ENCODE results near the gene TUNAR.
A peak's percentile ranks its signal among the peaks of the same experiment; 100 is the strongest.
"Not testable (repeated sequence)": the region's sequence is repeated elsewhere in the genome, so short reads cannot be mapped to it uniquely, and the experiment has no call there.

Gene TUNAR

DNA sequence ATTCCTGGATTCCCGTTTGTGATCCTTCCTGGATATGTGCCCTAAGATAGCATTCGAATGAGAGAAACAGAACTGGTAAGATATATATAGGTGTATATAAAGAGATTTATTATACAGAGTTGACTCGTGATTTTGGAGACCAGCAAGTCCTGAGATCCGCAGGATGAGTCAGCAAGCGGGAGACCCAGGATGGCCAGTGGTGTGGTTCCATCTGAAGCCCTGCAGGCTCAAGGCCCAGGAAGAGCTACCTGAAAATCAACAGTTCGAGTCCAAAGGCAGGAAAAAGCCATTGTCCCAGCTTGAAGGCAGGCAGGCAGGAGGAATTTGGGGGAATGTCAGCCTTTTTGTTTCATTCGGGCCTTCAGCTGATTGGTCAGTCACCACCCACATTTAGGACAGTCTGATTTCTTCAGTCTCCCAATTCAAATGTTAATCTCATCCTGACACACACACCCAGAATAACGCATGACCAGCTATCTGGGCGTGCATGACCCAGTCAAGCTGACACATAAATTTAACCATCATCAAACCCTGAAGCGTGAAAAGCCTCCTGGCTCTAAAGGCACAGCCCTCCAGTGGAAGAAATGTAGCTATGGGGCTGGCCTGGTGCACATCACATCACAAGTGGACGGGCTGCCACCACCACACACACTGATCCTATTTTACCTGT, 44.3 kb downstream of the TUNAR start:
- DNase-seq = no peak

DNA sequence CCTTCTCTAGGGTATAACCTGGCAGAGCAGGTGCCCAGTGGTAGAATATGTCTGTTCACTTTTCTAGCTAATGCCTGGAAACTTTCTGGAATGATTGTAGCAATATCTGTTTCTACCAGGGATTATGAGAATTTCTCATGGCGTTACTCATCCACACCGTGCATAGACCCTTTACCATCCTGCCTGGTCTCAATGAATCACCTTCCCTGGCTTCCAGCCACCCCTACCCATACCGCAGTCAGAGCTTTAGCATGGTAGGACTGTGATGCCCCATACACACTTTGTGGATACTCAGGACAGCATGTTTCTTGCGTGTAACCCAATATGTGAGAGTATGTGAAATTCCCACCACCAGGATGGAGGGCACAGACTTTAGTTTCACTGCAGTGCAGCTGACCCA, 45.4 kb downstream of the TUNAR start:
- DNase-seq = no peak

DNA sequence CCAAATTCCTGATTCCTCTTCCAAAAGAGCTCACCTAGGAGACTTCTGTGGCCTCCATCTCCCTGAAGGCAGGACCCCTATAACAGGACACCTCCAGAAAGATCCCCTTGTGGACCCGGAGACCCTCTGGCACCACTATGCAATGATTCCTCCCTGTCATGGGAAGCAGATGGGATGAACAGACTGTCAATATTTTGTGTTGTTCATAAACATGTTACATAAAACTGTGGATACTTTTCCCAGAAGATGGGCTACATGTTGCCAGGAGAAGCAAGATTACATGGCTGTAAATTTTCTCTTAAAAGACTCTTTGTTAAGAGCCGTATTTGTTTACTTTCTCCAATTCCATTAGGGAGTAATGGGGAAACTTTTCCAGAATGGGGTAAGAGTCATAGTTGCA, 52.1 kb downstream of the TUNAR start:
- no peak for DNase-seq

DNA sequence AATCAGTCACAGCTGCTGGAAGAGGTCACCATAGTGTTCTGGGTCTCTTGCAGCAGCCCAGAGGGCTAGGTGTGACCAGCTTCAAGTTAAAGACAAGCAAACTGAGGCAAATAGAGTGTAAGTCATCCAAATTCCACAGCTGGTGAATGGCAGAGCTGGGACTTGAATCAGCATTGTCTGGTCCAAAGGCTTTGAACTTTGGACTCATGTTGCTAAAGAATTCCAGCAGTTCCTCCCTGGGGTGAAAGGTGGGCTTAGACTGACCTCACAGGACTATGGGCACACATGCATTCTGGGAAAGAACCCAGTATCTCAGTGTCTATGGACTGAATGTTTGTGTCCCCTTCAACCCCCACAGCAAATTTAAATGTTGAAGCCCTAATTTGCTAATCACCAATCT, 54.8 kb downstream of the TUNAR start:
- DNase-seq = no peak

DNA sequence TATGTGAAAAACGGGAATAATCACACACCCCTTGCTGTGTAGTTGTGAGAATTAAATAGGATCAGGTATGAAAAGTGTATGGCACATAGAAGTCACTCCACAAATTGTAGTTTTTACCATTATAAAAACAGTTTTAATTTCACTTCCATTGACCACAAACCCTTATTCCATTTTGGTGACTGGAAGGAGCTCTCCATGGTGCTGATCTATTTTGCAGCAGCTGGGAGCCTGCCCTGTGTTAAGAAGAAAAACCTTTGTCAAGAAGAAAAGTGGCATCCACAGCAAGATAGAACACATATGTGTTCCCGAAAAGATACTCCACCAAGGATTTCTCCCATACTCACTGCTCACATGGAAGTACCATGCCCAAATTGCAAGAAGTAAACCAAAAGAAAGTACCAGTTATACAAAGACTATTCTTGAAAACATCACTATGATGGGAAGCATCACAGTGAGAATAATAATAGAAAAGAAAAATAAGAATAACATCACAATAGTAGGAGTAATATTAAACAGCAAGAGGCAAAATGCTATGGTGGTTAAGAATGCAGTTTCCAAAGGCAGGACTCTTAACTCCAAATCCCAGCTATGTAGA, 58.7 kb downstream of the TUNAR start:
- DNase-seq = peak; percentile 28

DNA sequence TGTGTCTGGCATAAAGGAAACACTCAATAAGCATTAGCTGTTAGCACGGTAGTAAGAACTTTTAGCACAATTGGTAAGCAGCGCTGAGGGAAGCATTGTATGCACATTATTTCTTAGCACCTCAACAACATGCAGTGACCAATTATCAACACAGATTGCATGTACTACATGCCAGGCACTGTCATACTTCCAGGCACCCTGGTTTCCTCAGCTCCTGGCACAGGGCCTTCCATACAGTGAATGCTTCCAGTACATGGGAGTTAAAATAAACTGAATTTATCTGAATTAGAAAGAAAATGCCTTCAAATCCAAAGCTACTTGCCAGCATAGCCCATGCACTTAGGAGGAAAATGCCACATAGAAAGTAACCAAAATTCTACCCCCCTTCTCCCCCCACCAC, 59.4 kb downstream of the TUNAR start:
- DNase-seq = no peak

DNA sequence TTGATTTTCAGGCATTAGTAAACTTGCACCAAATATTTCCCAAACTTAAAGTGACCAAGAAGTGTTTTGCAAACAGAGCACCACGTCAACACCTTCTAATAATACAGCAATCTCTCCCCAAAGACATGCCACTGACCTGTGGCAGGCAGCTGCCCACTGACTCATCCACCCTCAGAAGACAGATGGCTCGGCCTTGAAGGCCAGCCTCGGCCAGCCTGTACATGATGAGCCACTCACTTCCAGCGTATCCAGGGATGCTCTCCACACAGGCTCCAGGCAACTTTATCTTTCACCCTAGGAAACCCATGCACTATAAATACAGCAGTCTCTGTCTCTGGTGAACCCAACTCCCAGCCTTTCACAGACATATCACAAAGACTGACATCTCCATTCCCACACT, 62.7 kb downstream of the TUNAR start:
- DNase-seq = no peak

DNA sequence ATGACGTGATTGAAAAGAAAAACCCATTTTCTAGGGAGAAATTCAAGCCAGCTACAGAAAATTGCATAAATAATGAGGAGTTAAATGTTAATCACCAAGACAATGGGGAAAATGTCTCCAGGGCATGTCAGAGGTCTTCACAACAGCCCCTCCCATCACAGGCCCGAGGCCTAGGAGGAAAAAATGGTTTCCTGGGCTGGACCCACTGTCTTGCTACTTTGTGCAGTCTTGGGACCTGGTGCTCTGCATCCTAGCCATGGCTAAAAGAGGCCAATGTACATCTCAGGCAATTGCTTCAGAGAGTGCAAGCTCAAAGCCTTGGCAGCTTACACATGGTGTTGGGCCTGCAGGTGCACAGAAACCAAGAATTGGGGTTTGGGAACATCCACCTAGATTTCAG, 65.3 kb downstream of the TUNAR start:
- DNase-seq = no peak

DNA sequence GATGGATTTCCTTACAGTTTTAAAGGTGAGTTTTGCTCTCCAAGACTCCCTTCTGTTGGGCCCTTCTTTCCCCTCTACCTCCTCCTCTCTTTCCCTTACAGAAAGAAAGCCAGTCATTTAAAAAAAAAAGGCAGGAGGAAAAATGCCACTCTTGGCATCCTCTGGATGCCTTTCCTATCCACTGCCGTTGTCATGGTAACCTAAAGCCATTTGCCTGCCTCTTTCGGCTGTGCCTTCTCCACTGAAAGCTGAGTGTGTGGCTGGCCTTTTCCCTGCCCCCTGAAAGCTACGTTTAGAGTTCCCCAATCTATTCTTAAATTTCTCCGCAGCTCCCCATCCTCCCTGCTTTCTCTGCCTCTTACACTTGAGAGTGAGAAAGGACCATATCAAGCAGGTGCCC, 67.1 kb downstream of the TUNAR start:
- DNase-seq = no peak

DNA sequence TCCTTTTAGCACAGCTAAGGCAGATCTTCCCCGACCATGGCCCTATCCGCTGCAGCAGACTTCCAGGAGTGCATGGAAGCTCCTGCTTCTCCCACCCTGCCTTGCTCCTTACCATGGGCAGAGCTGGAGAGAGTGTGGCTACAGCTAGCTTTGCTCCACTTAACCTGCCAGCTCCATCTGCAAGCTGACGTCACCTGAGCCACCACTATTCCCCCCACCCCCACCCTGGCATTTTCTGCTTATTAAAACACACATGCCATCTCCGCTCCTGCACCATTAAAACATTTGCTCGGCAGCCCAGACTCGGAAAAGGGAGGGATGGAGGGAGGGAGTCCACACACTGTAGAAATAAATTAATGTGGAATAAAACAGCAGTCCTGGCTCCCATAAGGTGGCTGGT, 67.8 kb downstream of the TUNAR start:
- DNase-seq = no peak

DNA sequence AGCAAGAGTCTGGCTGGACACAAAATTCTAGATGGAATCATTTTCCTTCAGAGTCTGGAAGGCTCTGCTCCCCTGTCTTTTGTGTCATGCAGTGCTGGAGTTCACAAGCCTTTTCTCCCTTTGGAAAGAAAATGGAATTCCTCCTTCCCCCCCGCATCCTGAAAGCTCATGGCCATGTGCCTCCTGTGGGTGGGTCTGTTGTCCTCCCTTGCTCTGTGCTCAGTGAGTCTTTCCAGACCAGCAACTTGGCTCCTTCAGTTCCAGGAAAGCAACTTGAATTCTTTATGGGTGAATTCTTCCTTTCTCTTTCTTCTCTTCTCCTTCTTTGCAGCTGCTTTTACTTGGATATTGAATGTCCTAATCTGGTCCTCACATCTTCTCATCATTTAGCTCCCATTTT, 70.2 kb downstream of the TUNAR start:
- no peak for DNase-seq

DNA sequence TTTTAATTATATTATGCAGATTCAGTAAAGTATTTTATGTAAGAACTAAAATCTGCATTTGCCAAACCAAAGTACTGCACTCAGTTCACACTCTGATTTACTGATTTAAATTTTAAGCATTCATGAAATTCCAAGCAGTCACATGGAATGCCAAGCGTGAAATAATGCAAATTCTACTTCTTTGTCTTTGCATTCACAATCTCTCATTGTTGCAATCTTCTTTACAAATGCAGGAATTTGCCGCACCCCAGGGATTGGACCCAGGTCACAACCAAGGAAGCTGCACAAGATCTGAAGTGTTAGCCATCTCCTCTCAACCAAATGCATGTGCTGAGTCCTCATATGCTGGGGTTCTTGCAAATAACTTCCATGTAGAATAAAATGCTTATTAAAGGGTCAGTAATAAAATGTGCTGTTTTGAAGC, 71.9 kb downstream of the TUNAR start:
- DNase-seq = no peak

DNA sequence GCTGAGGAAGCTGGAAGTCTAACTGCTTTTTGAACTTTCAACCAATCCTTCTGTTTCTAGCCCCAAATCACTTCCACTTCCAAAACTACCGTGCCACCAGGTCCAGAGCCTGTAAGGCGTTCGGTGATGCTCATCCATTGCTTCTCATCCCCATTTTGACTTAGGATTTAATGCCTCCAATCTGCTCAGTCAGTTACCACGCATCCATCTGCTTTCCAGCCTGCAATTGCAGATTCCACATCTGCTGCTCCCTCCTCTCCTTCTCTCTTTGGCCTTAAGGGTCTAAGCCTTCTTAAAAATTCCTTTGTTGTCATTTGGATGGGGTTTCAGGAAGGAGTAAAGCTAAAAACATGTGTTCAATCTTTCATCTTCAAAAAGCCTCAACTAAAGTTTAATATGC, 74.7 kb downstream of the TUNAR start:
- DNase-seq = no peak

DNA sequence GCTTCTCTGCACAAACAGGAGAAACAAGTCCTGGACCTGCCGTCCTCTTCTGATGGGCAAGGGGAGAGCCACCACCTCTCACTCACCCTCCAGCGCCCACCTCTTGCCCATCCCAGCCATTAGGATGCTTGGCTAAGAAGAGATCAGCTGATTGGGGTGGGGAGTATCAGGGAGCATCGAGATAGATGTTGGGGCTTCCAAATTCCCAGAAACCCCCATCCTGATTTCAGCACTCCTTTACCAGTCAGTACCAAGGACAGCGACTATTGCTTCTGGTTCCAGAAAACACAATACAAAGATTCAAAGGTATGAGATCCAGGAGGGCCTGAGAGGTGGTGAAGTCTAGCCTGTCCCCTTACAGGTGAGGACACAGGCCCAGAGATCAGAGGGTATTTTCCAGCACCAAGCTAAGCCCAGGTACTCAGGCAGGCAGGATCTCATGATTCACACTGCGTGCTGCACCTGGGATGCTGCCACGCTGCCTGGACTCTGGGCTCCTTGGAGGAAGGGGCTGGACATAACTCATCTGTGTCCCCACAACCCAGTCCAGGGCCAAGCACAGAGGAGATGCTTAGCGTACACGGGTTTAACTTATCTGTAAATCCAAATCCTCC, 76.6 kb downstream of the TUNAR start:
- DNase-seq = peak; percentile 3

DNA sequence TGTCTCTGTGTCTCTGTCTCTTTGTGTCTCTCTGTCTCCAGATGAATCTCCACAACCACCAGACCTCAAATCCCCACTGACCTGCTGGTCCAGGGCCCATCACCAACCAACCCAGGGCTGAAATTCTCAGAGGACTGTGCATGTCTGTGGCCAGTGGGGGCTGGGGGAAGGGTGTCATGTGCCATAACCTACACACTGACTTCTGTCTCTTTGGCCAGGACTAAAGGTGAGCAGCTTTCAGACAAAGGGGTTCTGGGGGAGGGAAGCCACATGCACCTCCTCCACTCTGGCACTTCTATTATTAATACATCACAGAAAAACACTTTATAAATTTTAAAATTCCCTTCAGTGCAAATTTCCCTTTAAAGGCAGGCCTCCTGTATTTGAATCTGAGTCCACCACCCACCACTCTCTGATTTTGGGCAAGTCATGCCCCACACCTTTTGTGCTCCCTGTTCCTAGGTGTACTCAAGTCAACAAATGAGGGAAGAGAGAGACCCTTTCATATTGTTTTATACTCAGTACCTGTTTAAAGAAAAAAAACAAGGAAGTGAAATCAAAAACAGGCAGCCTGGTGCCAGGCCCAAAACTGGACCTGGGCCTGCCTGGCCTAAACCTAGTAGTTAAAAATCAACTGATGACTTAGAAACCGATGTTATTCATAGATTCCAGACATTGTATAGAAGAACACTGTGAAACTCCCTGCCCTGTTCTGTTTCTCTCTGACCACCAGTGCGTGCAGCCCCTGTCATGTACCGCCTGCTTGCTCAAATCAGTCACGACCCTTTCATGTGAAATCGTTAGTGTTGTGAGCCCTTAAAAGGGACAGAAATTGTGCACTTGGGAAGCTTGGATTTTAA, 80.2 kb downstream of the TUNAR start:
- DNase-seq = no peak

DNA sequence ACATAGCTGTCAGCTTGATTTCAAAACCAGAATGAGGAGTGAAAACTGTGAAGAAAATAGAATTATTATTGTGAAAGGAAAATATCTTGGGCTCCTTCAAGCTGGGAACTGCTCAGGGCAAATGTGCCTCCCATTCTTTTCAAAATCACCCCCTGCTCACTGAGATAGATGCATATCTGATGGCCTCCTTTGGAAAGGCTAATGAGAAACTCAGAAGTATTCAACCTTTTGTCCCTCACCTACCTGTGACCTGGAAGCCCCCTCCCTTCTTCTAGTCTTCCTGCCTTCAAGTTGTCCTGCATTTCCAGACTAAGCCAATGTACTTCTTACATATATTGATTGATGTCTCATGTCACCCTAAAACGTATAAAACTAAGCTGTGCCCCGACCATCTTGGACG, 81.5 kb downstream of the TUNAR start:
- no peak for DNase-seq

DNA sequence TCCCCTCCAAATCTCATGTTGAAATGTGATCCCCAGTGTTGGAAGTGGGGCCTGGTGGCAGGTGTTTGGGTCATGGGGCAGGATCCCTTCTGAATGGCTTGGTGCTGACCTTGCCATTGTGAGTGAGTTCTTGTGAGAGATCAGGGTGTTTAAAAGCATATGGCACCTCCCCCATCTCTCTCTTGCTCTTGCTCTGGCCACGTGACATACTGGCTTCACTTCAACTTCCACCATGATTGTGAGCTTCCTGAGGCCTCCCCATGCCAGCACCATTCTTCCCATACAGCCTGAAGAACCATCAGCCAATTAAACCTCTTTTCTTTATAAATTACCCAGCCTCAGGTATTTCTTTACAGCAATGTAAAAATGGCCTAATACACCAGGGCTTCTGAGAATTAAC, 82.7 kb downstream of the TUNAR start:
- no peak for DNase-seq

DNA sequence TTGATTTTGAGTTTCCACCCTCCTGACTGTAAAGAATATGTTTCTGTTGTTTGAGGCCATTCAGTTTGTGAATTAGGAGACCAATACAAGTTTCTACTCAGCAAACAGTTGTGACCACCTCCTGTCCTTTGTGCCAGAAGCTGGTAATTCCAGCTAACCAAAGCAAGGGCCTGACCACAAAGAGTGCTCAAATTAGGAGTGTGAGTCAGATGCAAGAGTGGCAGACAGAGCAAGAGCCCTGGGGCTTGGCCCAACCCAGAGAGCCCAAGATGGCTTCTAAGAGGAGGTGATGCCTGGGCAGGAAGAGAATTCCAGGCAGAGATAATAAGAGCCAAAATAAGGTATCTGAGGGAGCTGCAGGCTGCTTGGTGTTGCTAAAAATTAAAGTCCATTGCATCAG, 84.8 kb downstream of the TUNAR start:
- no peak for DNase-seq

DNA sequence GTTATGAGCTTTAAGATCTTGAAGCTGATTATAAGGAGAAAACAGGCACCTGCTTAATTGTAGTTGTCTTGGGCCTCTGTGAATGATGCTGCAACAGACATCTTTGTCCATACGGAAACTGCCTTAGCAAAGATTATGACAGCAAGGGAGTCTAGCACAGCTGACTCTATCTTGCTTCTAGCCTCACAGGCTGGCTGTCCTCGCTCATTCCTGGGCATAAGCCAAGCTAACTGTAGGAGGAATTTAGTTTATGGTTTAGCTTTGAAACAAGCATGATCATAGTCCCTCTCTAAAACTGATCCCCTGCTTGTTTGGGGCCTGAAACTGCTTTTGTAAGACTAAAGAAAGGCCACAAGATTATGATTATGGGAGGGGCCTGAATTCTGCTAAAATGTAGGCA, 88.3 kb downstream of the TUNAR start:
- no peak for DNase-seq

DNA sequence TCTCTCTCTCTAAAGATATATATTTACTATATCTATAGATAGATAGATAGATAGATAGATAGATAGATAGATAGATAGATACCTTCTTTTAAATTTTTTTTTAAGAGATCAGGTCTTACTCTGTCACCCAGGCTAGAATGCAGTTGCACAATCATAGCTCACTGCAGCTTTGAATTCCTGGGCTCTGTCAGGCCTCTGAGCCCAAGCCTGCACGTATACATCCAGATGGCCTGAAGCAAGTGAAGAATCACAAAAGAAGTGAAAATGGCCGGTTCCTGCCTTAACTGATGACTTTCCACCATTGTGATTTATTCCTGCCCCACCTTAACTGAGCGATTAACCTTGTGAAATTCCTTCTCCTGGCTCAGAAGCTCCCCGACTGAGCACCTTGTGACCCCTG, 91.4 kb downstream of the TUNAR start:
- DNase-seq = not testable (repeated sequence)

Data from fibroblast of skin of right quadriceps (primary cell).